Measurements from ENCODE around the gene RSPH3. TPM values are rescaled to one million over a fixed set of nuclear protein-coding genes. Genes with fewer than 3 reads are reported as not detected.
"Not testable (repeated sequence)": the region's sequence is repeated elsewhere in the genome, so short reads cannot be mapped to it uniquely, and the experiment has no call there.

Gene RSPH3
- total RNA-seq, 1 donor from 2014 or later = 17.2 TPM

GRCh38 chr6:159033160-159034049 is 33.4 kb upstream of the RSPH3 start:
- no peak for DNase-seq
- no peak for TF ChIP-seq CTCF (IDR thresholded peaks at IDR 0.05)
- Histone ChIP-seq H3K27me3 (no peaks in the 10 kb centered on the region), H3K36me3 (peaks cover 33% of the 10 kb centered on the region), H3K4me1 (no peaks in the 10 kb centered on the region), H3K4me3 (no peak overlapping the region), H3K9me3 (no peaks in the 10 kb centered on the region), H3K27ac (no peak overlapping the region)
- ATAC-seq = peak; percentile 31
- intact Hi-C loops (cut with DNase I) = no loop called here

DNA sequence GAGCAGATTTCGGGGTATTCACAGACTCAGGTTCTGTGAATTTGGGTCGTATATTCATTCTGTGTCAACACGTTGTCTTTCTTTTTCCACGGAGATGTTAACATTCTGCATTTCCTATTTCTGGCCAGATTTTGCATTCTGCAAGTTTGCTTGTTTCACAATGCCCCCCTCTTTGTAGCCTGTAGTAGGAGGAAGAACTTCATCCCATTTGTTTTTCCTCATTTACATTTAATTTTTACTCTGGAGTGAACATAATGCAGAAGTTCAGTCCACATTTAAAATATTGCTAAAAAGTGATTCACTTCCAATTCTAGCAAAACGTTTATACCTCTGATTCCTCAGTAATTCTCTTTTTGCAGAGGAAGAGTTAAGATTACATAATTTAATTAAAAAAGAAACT is 31.8 kb upstream of the RSPH3 start:
- H3K27ac ChIP-seq = no peak overlapping the region
- DNase-seq (no peak), ATAC-seq (peak; percentile 54)
- no peaks in the 10 kb centered on the region for H3K27me3 ChIP-seq
- no peak for TF ChIP-seq CTCF (IDR thresholded peaks at IDR 0.05)
- no peaks in the 10 kb centered on the region for H3K9me3 ChIP-seq
- H3K4me3 ChIP-seq = no peak overlapping the region
- no peaks in the 10 kb centered on the region for H3K4me1 ChIP-seq
- intact Hi-C loops (cut with DNase I) = no loop called here
- H3K36me3 ChIP-seq = peaks cover 19% of the 10 kb centered on the region

GRCh38 chr6:159030168-159030567 is 30.2 kb upstream of the RSPH3 start:
- no peaks in the 10 kb centered on the region for H3K27me3 ChIP-seq
- peaks cover 4% of the 10 kb centered on the region for H3K9me3 ChIP-seq
- H3K36me3 ChIP-seq = peaks cover 2% of the 10 kb centered on the region
- ATAC-seq = no peak
- DNase-seq = no peak
- H3K4me3 ChIP-seq = no peak overlapping the region
- TF ChIP-seq CTCF (IDR thresholded peaks at IDR 0.05) = no peak
- no peaks in the 10 kb centered on the region for H3K4me1 ChIP-seq
- no peak overlapping the region for H3K27ac ChIP-seq
- intact Hi-C loops (cut with DNase I) = no loop called here

DNA sequence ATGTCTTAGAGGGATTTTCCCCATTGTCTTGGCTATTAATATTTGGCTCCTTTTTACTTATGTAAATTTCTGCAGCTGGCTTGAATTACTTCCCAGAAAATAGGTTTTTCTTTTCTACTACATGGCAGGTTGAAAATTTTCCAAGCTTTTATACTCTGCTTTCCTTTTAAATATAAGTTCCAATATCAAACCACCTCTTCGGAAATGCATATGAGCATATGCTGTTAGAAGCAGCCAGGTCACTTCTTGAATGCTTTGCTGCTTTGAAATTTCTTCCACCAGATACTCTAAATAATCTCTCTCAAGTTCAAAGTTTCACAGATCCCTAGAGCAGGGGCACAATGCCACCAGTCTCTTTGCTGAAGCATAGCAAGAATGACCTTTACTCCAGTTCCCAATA is 25.2 kb upstream of the RSPH3 start:
- ATAC-seq; DNase-seq; intact Hi-C loops (cut with DNase I); H3K27ac ChIP-seq; H3K4me3 ChIP-seq; H3K27me3 ChIP-seq; H3K36me3 ChIP-seq; H3K4me1 ChIP-seq: not testable (repeated sequence)
- peaks cover 11% of the 10 kb centered on the region for H3K9me3 ChIP-seq

GRCh38 chr6:159023893-159024292 is 23.9 kb upstream of the RSPH3 start:
- H3K27me3 ChIP-seq = no peaks in the 10 kb centered on the region
- no peak overlapping the region for H3K4me3 ChIP-seq
- DNase-seq (no peak), ATAC-seq (no peak)
- H3K9me3 ChIP-seq = peaks cover 11% of the 10 kb centered on the region
- no peaks in the 10 kb centered on the region for H3K4me1 ChIP-seq
- intact Hi-C loops (cut with DNase I) = no loop called here
- H3K27ac ChIP-seq = no peak overlapping the region
- TF ChIP-seq CTCF (IDR thresholded peaks at IDR 0.05) = no peak
- no peaks in the 10 kb centered on the region for H3K36me3 ChIP-seq

DNA sequence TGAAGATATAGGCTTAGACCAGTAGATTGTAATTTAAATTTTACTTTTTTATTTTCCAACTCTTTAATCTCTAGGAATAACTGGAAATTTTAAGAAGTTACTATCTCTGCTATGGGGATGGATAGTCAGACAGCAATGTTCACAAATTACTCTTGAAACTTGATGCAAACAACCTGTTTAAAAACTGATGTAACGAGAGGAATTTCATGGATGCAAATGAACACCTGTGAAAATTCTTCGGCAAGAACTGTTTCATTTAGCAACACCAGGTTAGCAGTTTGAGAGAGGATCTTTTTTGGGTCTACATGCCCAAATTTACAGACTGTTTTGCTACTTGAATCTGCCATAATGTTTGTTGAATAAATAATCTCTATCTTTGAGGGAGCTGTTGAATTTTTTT is 20.0 kb upstream of the RSPH3 start:
- intact Hi-C loops (cut with DNase I) = no loop called here
- H3K9me3 ChIP-seq = peaks cover 6% of the 10 kb centered on the region
- DNase-seq (no peak), ATAC-seq (no peak)
- no peaks in the 10 kb centered on the region for H3K4me1 ChIP-seq
- no peak overlapping the region for H3K27ac ChIP-seq
- H3K4me3 ChIP-seq = no peak overlapping the region
- H3K27me3 ChIP-seq = no peaks in the 10 kb centered on the region
- no peaks in the 10 kb centered on the region for H3K36me3 ChIP-seq
- TF ChIP-seq CTCF (IDR thresholded peaks at IDR 0.05) = no peak
